K562 (cell line): ENCODE measurements around the gene TRIM24. TPM values are rescaled to one million over a fixed set of nuclear protein-coding genes. Genes with fewer than 3 reads are reported as not detected.

Experiments used
- ATAC-seq: fragments of 200-7000 bp; cut with Tn5 transposase; 3 replicates; pipeline ENCODE4 v1.9.1; 2020; ENCODE audit warnings: moderate library complexity
- BruUV-seq: library from RNA; stranded (reverse); fragments of 400-500 nt; replicated peaks from 2 replicates; lab custom pipeline; 2021; lab: Mats Ljungman, UMichigan
- CTCF ChIA-PET: fragments of 300-600 bp; formaldehyde crosslinking; extraction: SDS; loops from one replicate; lab custom pipeline; 2021; ENCODE audit warnings: low intra/inter-chr PET ratio; lab: Yijun Ruan, JAX
- POLR2A ChIA-PET: fragments of 300-600, 350-650 bp; sonication (Branson Sonifier 250); formaldehyde crosslinking; extraction: SDS; loops from one replicate; lab custom pipeline; 2021; ENCODE audit warnings: antibody characterized with exemption, inconsistent platforms; lab: Yijun Ruan, JAX
- DNase-seq, 4 experiments: peaks; one replicate each; pipeline versions ENCODE4 v3.0.0 to v3.0.0-alpha.2; 2011 to 2018; ENCODE audit warnings: low spot score in 3 of 4, mixed read lengths in 3 of 4; ENCODE audit errors: extremely low read depth in 1 of 4
- FAIRE-seq: peaks from 2 replicates; lab custom pipeline; 2011; peaks lifted over from hg19 to GRCh38; lab: Jason Lieb, UNC
- H2AFZ ChIP-seq: 2 replicates; pipeline ENCODE4 v1.6.0; 2011; ENCODE audit warnings: low read depth, low read length, control low read depth, inconsistent platforms
- H3K27ac ChIP-seq: fragments of 200-600 bp; 3 replicates; pipeline ENCODE4 v1.8.0; 2011; ENCODE audit warnings: low read depth, mild to moderate bottlenecking, control low read depth, inconsistent platforms, low read length, moderate library complexity, mixed read lengths; ENCODE audit errors: extremely low read depth
- H3K27me3 ChIP-seq, 2 experiments: fragments of 300-600 bp in 1 of 2; 2 replicates in 1 of 2; 3 replicates in 1 of 2; pipeline versions ENCODE4 v1.6.0 to v1.8.0; 2011; ENCODE audit warnings: inconsistent platforms in 2 of 2, low read length in 2 of 2, mild to moderate bottlenecking in 1 of 2, mixed read lengths in 1 of 2, moderate library complexity in 1 of 2; ENCODE audit not compliant: control insufficient read depth in 2 of 2, insufficient read depth in 2 of 2
- H3K36me3 ChIP-seq: fragments of 300-600 bp; 3 replicates; pipeline ENCODE4 v1.8.0; 2011; ENCODE audit warnings: mild to moderate bottlenecking, low read length, inconsistent platforms; ENCODE audit not compliant: control insufficient read depth, insufficient read depth
- H3K4me1 ChIP-seq, 2 experiments: fragments of 200-600 bp in 1 of 2; replicated peaks in 1 of 2; 2 replicates in 1 of 2; 3 replicates in 1 of 2; pipeline versions ENCODE4 v1.5.1 to v1.8.0; 2011; ENCODE audit warnings: inconsistent platforms in 2 of 2, low read length in 2 of 2, mild to moderate bottlenecking in 1 of 2, mixed read lengths in 1 of 2, moderate library complexity in 1 of 2; ENCODE audit not compliant: control insufficient read depth in 2 of 2, insufficient read depth in 2 of 2
- H3K4me2 ChIP-seq: 2 replicates; pipeline ENCODE4 v1.6.1; 2011; ENCODE audit warnings: low read length, control low read depth, inconsistent platforms, mixed read lengths; ENCODE audit not compliant: insufficient read depth
- H3K4me3 ChIP-seq: fragments of 200-600 bp; sonication (generic), shearing (Covaris generic); 2 replicates; pipeline ENCODE4 v1.5.1; 2016; ENCODE audit warnings: control low read depth, inconsistent platforms
- H3K79me2 ChIP-seq: fragments of 200-600 bp; 3 replicates; pipeline ENCODE4 v1.8.0; 2011; ENCODE audit warnings: low read length, inconsistent platforms; ENCODE audit not compliant: control insufficient read depth, insufficient read depth
- H3K9ac ChIP-seq, 2 experiments: 2 replicates each; pipeline versions ENCODE4 v1.6.0 to v1.6.1; 2011; ENCODE audit warnings: low read depth in 2 of 2, low read length in 2 of 2, control low read depth in 1 of 2, inconsistent platforms in 1 of 2, mild to moderate bottlenecking in 1 of 2, mixed read lengths in 1 of 2; ENCODE audit not compliant: insufficient read depth in 1 of 2
- H3K9me1 ChIP-seq: one replicate; pipeline ENCODE4 v1.6.0; 2011; ENCODE audit warnings: inconsistent platforms, mild to moderate bottlenecking, low read length, moderate library complexity; ENCODE audit not compliant: control insufficient read depth, insufficient read depth
- H3K9me3 ChIP-seq: replicated peaks from 2 replicates; pipeline ENCODE4 v1.5.1; 2011; ENCODE audit warnings: low read depth, low read length, inconsistent platforms; ENCODE audit not compliant: control insufficient read depth, insufficient read depth
- H4K20me1 ChIP-seq: replicated peaks from 2 replicates; pipeline ENCODE4 v1.6.1; 2011; ENCODE audit warnings: low read length, inconsistent platforms, mixed read lengths; ENCODE audit not compliant: control insufficient read depth, insufficient read depth
- ATF1 ChIP-seq, 2 experiments: fragments of 450-650 bp in 1 of 2; IDR thresholded peaks; 2 replicates each; pipeline ENCODE4 v1.6.1; 2016; ENCODE audit warnings: missing compliant biosample characterization in 1 of 2, missing genetic modification characterization in 1 of 2
- IRF2 ChIP-seq: sonication (generic); formaldehyde crosslinking; IDR thresholded peaks from 2 replicates; pipeline ENCODE4 v1.8.1; 2022; ENCODE audit warnings: mild to moderate bottlenecking, missing genetic modification reagents
- KLF16 ChIP-seq: IDR thresholded peaks from 2 replicates; pipeline ENCODE4 v1.6.1; 2016; ENCODE audit warnings: antibody characterized with exemption
- PHF8 ChIP-seq: fragments of 200-600 bp; sonication (generic); IDR thresholded peaks from 2 replicates; pipeline ENCODE4 v1.6.1; 2012; ENCODE audit warnings: mixed run types, mild to moderate bottlenecking, inconsistent platforms, low read length, moderate library complexity, borderline replicate concordance
- RBBP5 ChIP-seq: fragments of 200-600 bp; sonication (generic); IDR thresholded peaks from 2 replicates; pipeline ENCODE4 v1.6.1; 2012; ENCODE audit warnings: borderline replicate concordance, mild to moderate bottlenecking, low read length, control low read depth, inconsistent platforms; ENCODE audit not compliant: insufficient read depth, poor library complexity, severe bottlenecking
- STAT6 ChIP-seq: sonication (generic); formaldehyde crosslinking; IDR thresholded peaks from 2 replicates; pipeline ENCODE4 v1.8.1; 2023; ENCODE audit warnings: mild to moderate bottlenecking, missing genetic modification reagents
- WGBS: fragments of 100-300 bp; shearing (Covaris generic); methylation state at CpG from one replicate; pipeline ENCODE4 v1.1.6; 2016; ENCODE audit warnings: low coverage, mixed read lengths; ENCODE audit not compliant: insufficient coverage; ENCODE audit errors: missing lambda C conversion rate; 5-methylcytosine and 5-hydroxymethylcytosine counted together
- in situ Hi-C: fragments of 300-500 bp; cut with MboI; formaldehyde crosslinking; loops from 4 replicates; pipeline ENCODE4 v1.15.0; 2018; ENCODE audit warnings: inconsistent platforms, mixed read lengths
- intact Hi-C: fragments of 100-400 bp; cut with micrococcal nuclease; formaldehyde crosslinking; loops from 2 replicates; pipeline ENCODE4 v1.14.2; 2022
- polyA plus RNA-seq, 8 experiments: library from polyadenylated mRNA; depleted of rRNA in 4 of 8; stranded (reverse) in 5 of 8; unstranded in 3 of 8; fragments of >200 nt; fragmentation: Nextera tagmentation in 2 of 8; fragmentation: Illumina TruSeq in 1 of 8; extraction: Ambion mirVana in 2 of 8; extraction: Trizol in 1 of 8; gene quantifications; 2 replicates each; pipeline versions ENCODE4 v1.2.1 to v1.2.3, GENCODE V29; 2011 to 2014; ENCODE audit warnings: inconsistent platforms in 1 of 8, missing spikeins in 1 of 8
- total RNA-seq, 7 experiments: library from RNA; depleted of rRNA in 6 of 7; stranded (reverse); fragments of >200 nt in 6 of 7; fragmentation: Illumina TruSeq in 2 of 7; extraction: Trizol in 2 of 7; gene quantifications; 2 replicates each; pipeline versions ENCODE4 v1.2.1 to v1.2.3, GENCODE V29; 2011 to 2021; ENCODE audit warnings: low replicate concordance in 1 of 7
- TF ChIP-seq, protein P1 (sequence below): sonication (generic); IDR thresholded peaks from 2 replicates; pipeline ENCODE4 v1.6.1; 2016
- TF ChIP-seq, protein P2 (sequence below): sonication (generic); formaldehyde crosslinking; IDR thresholded peaks from 2 replicates; pipeline ENCODE4 v1.8.0; 2022; ENCODE audit warnings: missing genetic modification reagents, mild to moderate bottlenecking, borderline replicate concordance

TRIM24 gene
- total and polyA plus RNA-seq, 9 of the 15 experiments (the other 6 are each of a cell fraction or from before 2014, with no cell fraction given), result 13.4 to 74.0 (median 41.7) TPM

DNA sequence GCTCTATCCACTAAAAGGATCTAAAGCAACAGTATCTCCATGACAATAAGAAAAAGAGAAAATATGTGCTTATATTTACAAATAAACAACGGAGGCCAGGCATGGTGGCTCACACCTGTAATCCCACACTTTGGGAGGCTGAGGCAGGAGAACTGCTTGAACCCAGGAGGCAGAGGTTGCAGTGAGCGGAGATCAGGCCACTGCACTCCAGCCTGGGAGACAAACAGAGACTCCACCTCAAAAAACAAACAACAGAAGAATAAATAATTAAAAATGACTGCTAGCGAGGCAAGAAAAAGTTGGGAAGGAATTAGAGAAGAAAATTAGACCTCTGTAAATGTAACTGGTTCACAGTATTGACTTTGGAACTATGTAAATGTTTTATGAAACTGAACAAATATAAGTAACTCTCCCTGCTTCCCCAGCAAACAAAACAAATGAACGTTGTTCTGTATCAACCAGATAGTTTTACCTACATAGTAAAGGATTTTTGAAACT is 17.1 kb downstream of the TRIM24 start:
- Histone ChIP-seq H3K36me3 (no peaks in the 10 kb centered on the region), H3K9me3 (no peaks in the 10 kb centered on the region), H3K79me2 (peaks cover 96% of the 10 kb centered on the region), H3K9ac (no peak overlapping the region), H3K9me1 (no peaks in the 10 kb centered on the region), H3K27me3 (no peaks in the 10 kb centered on the region), H3K27ac (no peak overlapping the region), H3K4me3 (no peak overlapping the region), H3K4me2 (no peak overlapping the region), H2AFZ (no peak overlapping the region), H3K4me1 (peaks cover 0 to 4% of the 10 kb centered on the region in 2 experiments; a peak in 3 of 5 replicates), H4K20me1 (no peaks in the 10 kb centered on the region; the same call in none of the 2 replicates)
- ChIA-PET CTCF (no interaction called here), POLR2A (interaction anchor here (0.6 to 1.8 kb wide), 3 partner anchors 9 to 48 kb away, joined by 3 to 8 read pairs (median 4); no protein-coding TSS in a partner anchor)
- 71% methylated on average over 4 of the region's 4 CpGs for WGBS
- in situ Hi-C loops (no loop called here), intact Hi-C loops (no loop called here)
- DNase-seq (no peak), ATAC-seq (no peak), FAIRE-seq (no peak)
- BruUV-seq, result no TSS peak
- TF ChIP-seq STAT6 (CRISPR knock-in tag), result no peak
- TF ChIP-seq ATF1 (CRISPR knock-in tag; IDR thresholded peaks at IDR 0.05), result no peak
- no peak for TF ChIP-seq ATF1 (tag; IDR thresholded peaks at IDR 0.05)
- TF ChIP-seq, protein P1, sequence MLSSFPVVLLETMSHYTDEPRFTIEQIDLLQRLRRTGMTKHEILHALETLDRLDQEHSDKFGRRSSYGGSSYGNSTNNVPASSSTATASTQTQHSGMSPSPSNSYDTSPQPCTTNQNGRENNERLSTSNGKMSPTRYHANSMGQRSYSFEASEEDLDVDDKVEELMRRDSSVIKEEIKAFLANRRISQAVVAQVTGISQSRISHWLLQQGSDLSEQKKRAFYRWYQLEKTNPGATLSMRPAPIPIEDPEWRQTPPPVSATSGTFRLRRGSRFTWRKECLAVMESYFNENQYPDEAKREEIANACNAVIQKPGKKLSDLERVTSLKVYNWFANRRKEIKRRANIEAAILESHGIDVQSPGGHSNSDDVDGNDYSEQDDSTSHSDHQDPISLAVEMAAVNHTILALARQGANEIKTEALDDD, result no peak
- TF ChIP-seq IRF2 (CRISPR knock-in tag), result no peak
- TF ChIP-seq PHF8, result no peak
- TF ChIP-seq RBBP5, result no peak
- TF ChIP-seq, protein P2, sequence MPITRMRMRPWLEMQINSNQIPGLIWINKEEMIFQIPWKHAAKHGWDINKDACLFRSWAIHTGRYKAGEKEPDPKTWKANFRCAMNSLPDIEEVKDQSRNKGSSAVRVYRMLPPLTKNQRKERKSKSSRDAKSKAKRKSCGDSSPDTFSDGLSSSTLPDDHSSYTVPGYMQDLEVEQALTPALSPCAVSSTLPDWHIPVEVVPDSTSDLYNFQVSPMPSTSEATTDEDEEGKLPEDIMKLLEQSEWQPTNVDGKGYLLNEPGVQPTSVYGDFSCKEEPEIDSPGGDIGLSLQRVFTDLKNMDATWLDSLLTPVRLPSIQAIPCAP (CRISPR knock-in tag), result no peak
- no peak for TF ChIP-seq KLF16
